Measurements from ENCODE around the gene NFIC.
A peak's percentile ranks its signal among the peaks of the same experiment; 100 is the strongest.

The NFIC gene

GRCh38 chr19:3469638-3470499, 103.5 kb downstream of the NFIC start:
- DNase-seq (ENCODE audit: low spot score), result no peak

GRCh38 chr19:3470500-3471128, 104.2 kb downstream of the NFIC start:
- no peak for DNase-seq (ENCODE audit: low spot score)

- DNase-seq (ENCODE audit: low spot score), result peak; percentile 63
Measured at GRCh38 chr19:3471954-3472655, 105.7 kb downstream of the NFIC start.

- no peak for DNase-seq (ENCODE audit: low spot score)
Measured at GRCh38 chr19:3474010-3474409, 107.6 kb downstream of the NFIC start.

GRCh38 chr19:3474614-3475013, 108.2 kb downstream of the NFIC start:
- no peak for DNase-seq (ENCODE audit: low spot score)

- DNase-seq (ENCODE audit: low spot score), result no peak
Measured at GRCh38 chr19:3475449-3475848, 109.1 kb downstream of the NFIC start.

GRCh38 chr19:3476830-3477229, 110.4 kb downstream of the NFIC start:
- DNase-seq (ENCODE audit: low spot score), result no peak

- no peak for DNase-seq (ENCODE audit: low spot score)
Measured at GRCh38 chr19:3477506-3477905, 111.1 kb downstream of the NFIC start.

GRCh38 chr19:3477951-3478350, 111.6 kb downstream of the NFIC start:
- DNase-seq (ENCODE audit: low spot score), result no peak

GRCh38 chr19:3478409-3479176, 112.2 kb downstream of the NFIC start:
- DNase-seq (ENCODE audit: low spot score), result no peak

- DNase-seq (ENCODE audit: low spot score), result peak; percentile 44
Measured at GRCh38 chr19:3479177-3479833, 112.9 kb downstream of the NFIC start.

- peak; percentile 55 for DNase-seq (ENCODE audit: low spot score)
Measured at GRCh38 chr19:3479834-3480215, 113.4 kb downstream of the NFIC start.

- DNase-seq (ENCODE audit: low spot score), result no peak
Measured at GRCh38 chr19:3480383-3481091, 114.2 kb downstream of the NFIC start, which contains the start of gene SMIM24. Gene SMIM24, minus strand, starts transcription at chr19:3480525. Its CDS starts 62 bp downstream, at chr19:3480463.

- DNase-seq (ENCODE audit: low spot score), result no peak
Measured at GRCh38 chr19:3481241-3482090, 115.1 kb downstream of the NFIC start.

GRCh38 chr19:3482507-3483225, 116.3 kb downstream of the NFIC start:
- DNase-seq (ENCODE audit: low spot score), result no peak

- DNase-seq (ENCODE audit: low spot score), result no peak
Measured at GRCh38 chr19:3483226-3483628, 116.8 kb downstream of the NFIC start, which contains the start of gene SMIM44. Gene SMIM44, minus strand, starts transcription at chr19:3483441. Its CDS starts 38 bp downstream, at chr19:3483403.

GRCh38 chr19:3491396-3492119, 125.2 kb downstream of the NFIC start:
- DNase-seq (ENCODE audit: low spot score), result no peak

GRCh38 chr19:3492131-3492839, 125.9 kb downstream of the NFIC start:
- no peak for DNase-seq (ENCODE audit: low spot score)

Measured in HuH-7 (cell line).